GM19099 (cell line): Measurements from ENCODE around the gene ABCA9.

Experiments used
- POLR2A ChIP-seq: IDR thresholded peaks from 3 replicates; pipeline ENCODE4 v1.6.1; 2011; ENCODE audit warnings: low read depth; ENCODE audit not compliant: insufficient read length; ENCODE audit errors: extremely low read depth

ABCA9 gene

GRCh38 chr17:69075823-69076222, 15.1 kb upstream of the ABCA9 start:
- no peak for TF ChIP-seq POLR2A

DNA sequence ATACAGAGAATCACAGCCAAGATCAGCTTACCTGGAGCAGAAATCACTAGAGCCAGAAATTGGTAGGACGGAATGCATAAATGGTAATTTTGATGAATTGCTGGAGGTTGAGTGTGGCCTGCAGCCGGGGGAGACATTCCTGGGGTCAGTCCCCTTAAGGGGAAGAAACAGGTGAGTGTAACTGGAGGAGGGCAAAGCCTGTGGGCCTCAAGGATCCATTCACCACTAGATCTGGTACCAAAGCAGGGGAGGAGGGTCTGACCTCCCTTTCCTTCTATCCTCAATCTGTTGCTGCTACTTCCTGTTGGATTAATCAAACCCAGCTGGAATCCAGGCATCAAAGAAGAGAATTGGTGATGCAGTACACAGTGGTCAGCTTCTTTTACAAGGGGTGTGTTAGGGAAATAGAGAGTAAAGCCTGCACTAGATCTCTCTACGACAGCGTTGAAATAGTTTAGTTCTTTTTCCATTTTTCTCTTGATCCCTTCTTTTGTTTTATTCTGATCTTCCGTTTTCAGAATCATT, 8.6 kb upstream of the ABCA9 start:
- no peak for TF ChIP-seq POLR2A

DNA sequence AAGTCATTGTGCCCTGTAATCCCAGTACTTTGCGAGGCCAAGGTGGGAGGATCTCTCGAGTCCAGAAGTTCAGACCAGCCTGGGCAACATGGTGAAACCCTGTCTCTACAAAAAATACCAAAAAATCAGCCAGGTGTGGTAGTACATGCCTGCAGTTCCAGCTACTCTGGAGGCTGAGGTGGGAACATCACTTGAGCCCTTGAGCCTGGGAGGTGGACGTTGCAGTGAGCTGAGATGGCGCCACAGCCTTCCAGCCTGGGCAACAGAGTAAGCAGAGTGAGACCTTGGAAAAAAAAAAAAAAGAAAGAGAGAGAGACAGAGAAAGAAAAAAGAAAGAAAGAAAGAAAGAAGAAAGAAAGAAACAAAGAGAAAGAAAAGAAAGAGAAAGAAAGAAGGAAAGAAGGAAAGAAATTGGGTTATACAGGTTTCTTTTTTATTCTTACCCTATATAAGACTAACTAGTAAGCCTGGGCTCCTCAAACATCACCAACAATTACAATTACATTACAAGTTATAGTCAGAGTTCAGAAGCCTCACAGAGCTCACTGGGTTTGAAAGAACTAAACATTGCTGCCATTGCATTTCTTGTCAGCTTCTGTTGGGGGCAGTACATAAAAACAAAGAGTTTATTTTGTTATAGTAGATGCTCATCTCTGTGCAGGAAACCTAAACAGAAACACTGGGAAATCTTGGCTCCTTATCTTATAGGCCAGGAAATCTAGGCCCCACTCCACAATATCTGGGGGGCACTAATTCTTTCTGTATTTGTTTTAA, 6.7 kb upstream of the ABCA9 start:
- no peak for TF ChIP-seq POLR2A

DNA sequence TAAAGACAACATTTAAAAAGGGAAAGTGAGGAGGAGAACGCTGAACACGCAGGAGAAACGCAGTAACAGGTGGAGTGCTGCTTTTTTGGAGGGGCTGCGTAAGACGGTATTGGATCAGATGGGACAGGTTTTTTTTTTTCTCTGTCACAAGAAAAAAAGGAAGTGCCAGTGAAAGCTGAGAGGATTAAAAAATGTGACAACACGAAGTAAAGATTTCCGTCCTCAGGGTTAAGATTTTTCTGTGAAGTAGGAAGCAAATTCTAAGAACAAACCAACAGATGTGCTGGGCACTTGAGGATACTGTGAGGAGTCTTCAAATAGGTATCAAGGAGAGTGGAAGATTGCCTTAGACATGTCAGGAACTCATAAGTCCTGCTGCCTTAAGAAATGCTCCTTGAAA, 5.8 kb upstream of the ABCA9 start:
- no peak for TF ChIP-seq POLR2A

- TF ChIP-seq POLR2A: no peak
Measured at GRCh38 chr17:69065113-69065512, 4.4 kb upstream of the ABCA9 start.

DNA sequence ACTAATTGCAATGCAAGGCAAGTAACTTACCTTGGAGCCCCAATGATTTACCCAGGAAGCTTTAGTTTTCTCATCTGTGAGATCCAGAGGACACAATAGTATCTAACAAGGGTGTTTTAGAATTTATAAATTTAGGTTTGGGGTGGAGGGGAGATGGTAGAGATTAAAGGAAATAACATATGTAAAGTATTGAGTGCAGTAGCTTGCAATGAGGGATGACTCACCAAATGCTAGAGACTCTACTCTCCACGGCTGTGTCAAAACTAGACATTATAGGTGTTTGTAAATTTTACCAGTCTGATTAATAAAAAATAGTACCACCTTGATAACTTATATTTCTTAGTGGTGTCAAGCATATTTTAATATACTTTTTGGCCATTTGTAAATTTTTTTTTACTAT, 3.7 kb upstream of the ABCA9 start:
- TF ChIP-seq POLR2A: no peak

GRCh38 chr17:69064001-69064400, 3.3 kb upstream of the ABCA9 start:
- no peak for TF ChIP-seq POLR2A

DNA sequence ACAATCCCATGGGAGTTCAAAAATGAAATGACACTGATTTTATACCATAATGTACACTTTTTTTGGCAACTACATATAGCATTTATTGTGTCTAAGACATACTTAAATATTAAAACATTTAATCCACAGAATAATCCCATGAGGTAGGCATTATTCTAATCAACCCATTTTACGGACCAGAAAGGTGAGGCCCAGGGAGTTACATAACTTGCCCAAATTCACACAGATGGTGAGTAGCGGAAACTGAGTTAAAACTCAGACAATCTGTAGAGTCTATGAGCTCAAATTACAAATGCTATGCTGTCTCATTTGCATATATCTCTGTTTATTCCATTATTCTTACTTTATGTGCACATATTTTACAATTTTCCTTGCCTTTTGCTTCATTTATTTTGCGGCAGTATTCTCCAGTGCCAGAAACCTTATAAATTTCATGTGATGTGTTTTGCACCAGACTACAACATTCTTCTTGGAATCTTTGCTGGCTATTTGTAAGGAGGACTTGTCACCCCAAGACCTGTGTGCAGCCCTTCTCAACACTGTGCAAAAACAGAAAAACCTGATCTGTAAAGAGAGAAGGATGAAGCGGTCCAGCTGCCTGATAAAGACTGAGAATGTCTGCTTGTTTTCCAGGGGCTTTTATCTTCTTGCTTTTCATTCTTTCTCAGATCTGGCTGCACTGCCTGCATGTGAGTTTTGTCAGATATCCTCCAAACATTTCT, 2.3 kb upstream of the ABCA9 start:
- no peak for TF ChIP-seq POLR2A

DNA sequence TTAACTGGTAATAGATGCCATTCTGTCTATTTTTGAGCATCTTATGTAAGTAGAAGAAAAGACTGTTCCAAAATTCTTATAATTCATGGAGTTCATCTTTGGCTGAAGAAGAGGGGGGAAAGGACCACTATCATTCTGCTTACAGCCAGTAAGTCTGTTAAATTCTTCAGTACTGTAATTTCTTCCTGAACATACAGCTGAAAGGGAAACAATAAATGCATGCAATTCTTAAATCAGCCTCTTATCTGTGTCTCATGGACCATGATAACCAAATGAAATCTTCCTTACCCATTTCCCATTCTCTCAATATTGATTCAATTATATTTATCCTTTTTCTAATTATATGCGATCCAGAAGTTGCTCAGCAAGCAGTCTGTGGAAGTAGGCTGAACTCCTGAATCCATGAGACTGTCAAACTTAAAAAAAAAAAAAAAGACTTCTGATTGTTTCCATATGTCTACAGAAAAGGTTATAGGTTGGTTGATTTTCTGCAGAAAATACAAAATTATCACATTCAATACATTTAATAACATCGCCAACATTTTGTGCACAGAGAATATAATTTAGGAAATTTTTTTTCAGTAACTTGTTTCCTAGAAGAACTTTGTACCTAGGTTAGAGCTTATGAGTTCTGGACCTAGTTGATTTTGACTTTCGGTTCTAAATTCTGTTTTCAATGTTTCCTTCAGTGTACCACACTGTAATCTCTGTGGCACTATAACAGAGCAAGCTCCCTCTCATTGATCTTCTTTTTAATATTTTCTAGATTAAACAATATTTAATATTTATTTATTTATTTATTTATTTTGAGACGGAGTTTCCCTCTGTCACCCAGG, 1.2 kb upstream of the ABCA9 start:
- TF ChIP-seq POLR2A: no peak

DNA sequence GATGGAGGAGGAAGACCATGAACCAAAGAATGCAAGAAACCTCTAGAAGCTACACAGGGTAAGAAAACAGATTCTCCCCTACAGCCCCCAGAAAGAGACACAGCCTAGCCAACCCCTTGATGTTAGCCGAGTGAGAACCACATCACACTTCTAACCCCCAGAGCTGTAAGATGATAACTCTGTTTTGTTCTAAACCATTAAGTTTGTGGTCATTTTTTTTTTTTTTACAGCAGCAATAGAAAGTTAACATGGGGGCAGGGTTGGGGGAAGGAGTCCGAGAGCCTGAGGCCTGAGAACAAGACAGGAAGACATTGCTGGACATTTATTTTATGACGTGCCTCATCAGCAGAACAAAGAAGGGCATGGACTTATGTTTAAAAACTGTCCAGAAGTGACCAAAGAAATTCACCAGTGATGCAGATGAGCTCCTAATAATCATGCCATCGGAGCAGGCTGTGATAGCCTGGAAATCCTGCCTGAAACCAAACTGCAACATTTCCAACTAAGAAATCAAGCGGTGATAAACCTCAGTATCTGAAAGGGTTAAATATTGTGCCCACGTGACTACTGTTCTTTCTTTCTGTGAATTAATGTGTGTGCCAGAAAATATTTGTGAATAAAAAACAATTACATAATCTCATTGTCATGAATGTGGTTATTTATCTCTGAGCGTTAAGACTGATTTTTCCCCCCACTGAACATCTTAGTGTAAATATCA, 1.1 kb downstream of the ABCA9 start:
- TF ChIP-seq POLR2A: no peak

GRCh38 chr17:69058165-69058564, 2.6 kb downstream of the ABCA9 start:
- TF ChIP-seq POLR2A: no peak

DNA sequence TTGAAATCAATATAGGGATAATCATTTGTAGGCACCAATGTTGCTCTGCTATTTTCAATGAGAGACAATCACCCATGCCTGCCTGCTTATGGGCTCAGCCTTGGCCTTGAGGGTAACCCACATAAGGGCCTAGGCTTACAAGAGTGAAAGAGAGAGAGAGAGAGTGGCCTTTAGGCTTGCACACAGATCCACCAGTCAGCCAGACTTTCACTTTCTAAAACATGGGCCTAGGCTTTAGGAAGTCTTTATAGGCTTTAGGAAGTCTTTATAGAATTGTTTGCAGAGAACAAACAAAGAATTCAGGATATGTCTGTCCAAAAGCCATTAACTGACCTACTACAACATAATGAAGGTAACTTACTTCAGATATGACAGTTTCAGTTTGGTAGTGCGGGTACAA, 3.4 kb downstream of the ABCA9 start:
- no peak for TF ChIP-seq POLR2A

- TF ChIP-seq POLR2A: no peak
Measured at GRCh38 chr17:69056179-69056823, 4.4 kb downstream of the ABCA9 start.

GRCh38 chr17:69055334-69055733, 5.4 kb downstream of the ABCA9 start:
- TF ChIP-seq POLR2A: no peak
